ENCODE results near the gene UBE2QL1.

The UBE2QL1 gene

GRCh38 chr5:6491196-6491918 lies 42.7 kb downstream of the UBE2QL1 start:
- Histone ChIP-seq H3K9me3 (ENCODE audit: insufficient read depth, low read length) (no peaks in the 10 kb centered on the region), H3K36me3 (ENCODE audit: low read length) (no peaks in the 10 kb centered on the region), H3K4me3 (ENCODE audit: insufficient read depth, low read length, poor library complexity, severe bottlenecking) (no peak overlapping the region), H3K27ac (ENCODE audit: low read depth, low read length) (no peak overlapping the region), H3K27me3 (ENCODE audit: low read length) (no peaks in the 10 kb centered on the region), H3K4me2 (ENCODE audit: low read depth, low read length, poor library complexity, severe bottlenecking) (no peak overlapping the region), H3K9ac (ENCODE audit: low read length) (no peak overlapping the region), H2AFZ (ENCODE audit: low read depth, low read length, severe bottlenecking) (no peak overlapping the region), H4K20me1 (ENCODE audit: low read depth, low read length) (no peaks in the 10 kb centered on the region), H3F3A (ENCODE audit: insufficient read depth) (no peaks in the 10 kb centered on the region), H3K9me2 (replicated peaks; ENCODE audit: insufficient read depth, low read length) (no peaks in the 10 kb centered on the region), H3K79me2 (ENCODE audit: insufficient read depth, low read length) (no peaks in the 10 kb centered on the region)
- TF ChIP-seq, protein P1, sequence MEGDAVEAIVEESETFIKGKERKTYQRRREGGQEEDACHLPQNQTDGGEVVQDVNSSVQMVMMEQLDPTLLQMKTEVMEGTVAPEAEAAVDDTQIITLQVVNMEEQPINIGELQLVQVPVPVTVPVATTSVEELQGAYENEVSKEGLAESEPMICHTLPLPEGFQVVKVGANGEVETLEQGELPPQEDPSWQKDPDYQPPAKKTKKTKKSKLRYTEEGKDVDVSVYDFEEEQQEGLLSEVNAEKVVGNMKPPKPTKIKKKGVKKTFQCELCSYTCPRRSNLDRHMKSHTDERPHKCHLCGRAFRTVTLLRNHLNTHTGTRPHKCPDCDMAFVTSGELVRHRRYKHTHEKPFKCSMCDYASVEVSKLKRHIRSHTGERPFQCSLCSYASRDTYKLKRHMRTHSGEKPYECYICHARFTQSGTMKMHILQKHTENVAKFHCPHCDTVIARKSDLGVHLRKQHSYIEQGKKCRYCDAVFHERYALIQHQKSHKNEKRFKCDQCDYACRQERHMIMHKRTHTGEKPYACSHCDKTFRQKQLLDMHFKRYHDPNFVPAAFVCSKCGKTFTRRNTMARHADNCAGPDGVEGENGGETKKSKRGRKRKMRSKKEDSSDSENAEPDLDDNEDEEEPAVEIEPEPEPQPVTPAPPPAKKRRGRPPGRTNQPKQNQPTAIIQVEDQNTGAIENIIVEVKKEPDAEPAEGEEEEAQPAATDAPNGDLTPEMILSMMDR (IDR thresholded peaks at IDR 0.05; ENCODE audit: insufficient read depth, low read length, poor library complexity, severe bottlenecking), result no peak
- no peak for TF ChIP-seq EZH2phosphoT487 (conservative IDR thresholded peaks at IDR 0.05; ENCODE audit: low read length)

GRCh38 chr5:6491919-6492290 lies 43.2 kb downstream of the UBE2QL1 start:
- Histone ChIP-seq H3K4me2 (ENCODE audit: low read depth, low read length, poor library complexity, severe bottlenecking) (no peak overlapping the region), H3K27me3 (ENCODE audit: low read length) (no peaks in the 10 kb centered on the region)

GRCh38 chr5:6492934-6493333 lies 44.3 kb downstream of the UBE2QL1 start:
- H3K9me3 ChIP-seq (ENCODE audit: insufficient read depth, low read length), result no peaks in the 10 kb centered on the region
- no peak for TF ChIP-seq EZH2phosphoT487 (conservative IDR thresholded peaks at IDR 0.05; ENCODE audit: low read length)
- TF ChIP-seq, protein P1 (IDR thresholded peaks at IDR 0.05; ENCODE audit: insufficient read depth, low read length, poor library complexity, severe bottlenecking), result no peak
- no peaks in the 10 kb centered on the region for H3K36me3 ChIP-seq (ENCODE audit: low read length)
- no peak overlapping the region for H3K27ac ChIP-seq (ENCODE audit: low read depth, low read length)
- no peaks in the 10 kb centered on the region for H4K20me1 ChIP-seq (ENCODE audit: low read depth, low read length)
- no peak overlapping the region for H3K9ac ChIP-seq (ENCODE audit: low read length)
- no peak overlapping the region for H3K4me3 ChIP-seq (ENCODE audit: insufficient read depth, low read length, poor library complexity, severe bottlenecking)
- no peak overlapping the region for H3K4me2 ChIP-seq (ENCODE audit: low read depth, low read length, poor library complexity, severe bottlenecking)
- no peaks in the 10 kb centered on the region for H3K79me2 ChIP-seq (ENCODE audit: insufficient read depth, low read length)
- H2AFZ ChIP-seq (ENCODE audit: low read depth, low read length, severe bottlenecking), result no peak overlapping the region
- H3F3A ChIP-seq (ENCODE audit: insufficient read depth), result no peaks in the 10 kb centered on the region
- no peaks in the 10 kb centered on the region for H3K9me2 ChIP-seq (replicated peaks; ENCODE audit: insufficient read depth, low read length)
- no peaks in the 10 kb centered on the region for H3K27me3 ChIP-seq (ENCODE audit: low read length)

More at GRCh38 chr5:6491919-6492290, 43.2 kb downstream of the UBE2QL1 start:
- H3F3A ChIP-seq (ENCODE audit: insufficient read depth), result no peaks in the 10 kb centered on the region
- H3K79me2 ChIP-seq (ENCODE audit: insufficient read depth, low read length), result no peaks in the 10 kb centered on the region
- H3K9me2 ChIP-seq (replicated peaks; ENCODE audit: insufficient read depth, low read length), result no peaks in the 10 kb centered on the region
- no peak overlapping the region for H2AFZ ChIP-seq (ENCODE audit: low read depth, low read length, severe bottlenecking)
- TF ChIP-seq, protein P1 (IDR thresholded peaks at IDR 0.05; ENCODE audit: insufficient read depth, low read length, poor library complexity, severe bottlenecking), result no peak
- no peak for TF ChIP-seq EZH2phosphoT487 (conservative IDR thresholded peaks at IDR 0.05; ENCODE audit: low read length)
- H4K20me1 ChIP-seq (ENCODE audit: low read depth, low read length), result no peaks in the 10 kb centered on the region
- H3K4me3 ChIP-seq (ENCODE audit: insufficient read depth, low read length, poor library complexity, severe bottlenecking), result no peak overlapping the region
- no peaks in the 10 kb centered on the region for H3K9me3 ChIP-seq (ENCODE audit: insufficient read depth, low read length)
- H3K9ac ChIP-seq (ENCODE audit: low read length), result no peak overlapping the region
- no peaks in the 10 kb centered on the region for H3K36me3 ChIP-seq (ENCODE audit: low read length)
- no peak overlapping the region for H3K27ac ChIP-seq (ENCODE audit: low read depth, low read length)

All from SU-DHL-6 (cell line).